CD4-positive, alpha-beta T cell treated with Interleukin-2 at 100 ng/mL for 4 hours (primary cell): Measurements from ENCODE around the gene MAN2B1.
"Not testable (repeated sequence)": the region's sequence is repeated elsewhere in the genome, so short reads cannot be mapped to it uniquely, and the experiment has no call there.

Experiments
- DNase-seq: peaks from one replicate; pipeline ENCODE4 v3.0.0-alpha.2; 2020; ENCODE audit warnings: low spot score

The MAN2B1 gene

GRCh38 chr19:12689012-12689411, 22.5 kb upstream of the MAN2B1 start:
- no peak for DNase-seq

- DNase-seq: no peak
Observed at GRCh38 chr19:12687496-12688196, 21.1 kb upstream of the MAN2B1 start, which contains the start of gene GNG14. TSS of gene GNG14 (plus strand) at chr19:12687998. CDS start at chr19:12688049, 51 bp downstream.

- no peak for DNase-seq
Observed at GRCh38 chr19:12685831-12686230, 19.3 kb upstream of the MAN2B1 start.

- peak; percentile 96 for DNase-seq
Observed at GRCh38 chr19:12681074-12681987, 14.8 kb upstream of the MAN2B1 start, which contains the start of gene DHPS. TSS of gene DHPS (minus strand) at chr19:12681880. CDS start at chr19:12681766, 114 bp downstream.

GRCh38 chr19:12680034-12680433, 13.5 kb upstream of the MAN2B1 start:
- no peak for DNase-seq

GRCh38 chr19:12678039-12678438, 11.5 kb upstream of the MAN2B1 start:
- not testable (repeated sequence) for DNase-seq

- DNase-seq: no peak
Observed at GRCh38 chr19:12676928-12677327, 10.4 kb upstream of the MAN2B1 start.

- DNase-seq: peak; percentile 84
Observed at GRCh38 chr19:12676384-12676792, 9.8 kb upstream of the MAN2B1 start.

GRCh38 chr19:12675940-12676339, 9.4 kb upstream of the MAN2B1 start:
- no peak for DNase-seq

GRCh38 chr19:12675399-12675798, 8.9 kb upstream of the MAN2B1 start:
- DNase-seq: no peak

- DNase-seq: no peak
Observed at GRCh38 chr19:12672744-12673143, 6.2 kb upstream of the MAN2B1 start.

- no peak for DNase-seq
Observed at GRCh38 chr19:12670159-12670928, 3.8 kb upstream of the MAN2B1 start.

GRCh38 chr19:12669270-12670158, 3.0 kb upstream of the MAN2B1 start:
- peak; percentile 76 for DNase-seq

GRCh38 chr19:12668932-12669269, 2.4 kb upstream of the MAN2B1 start:
- peak; percentile 62 for DNase-seq

GRCh38 chr19:12668346-12668745, 1.8 kb upstream of the MAN2B1 start:
- no peak for DNase-seq

- no peak for DNase-seq
Observed at GRCh38 chr19:12667731-12668302, 1.3 kb upstream of the MAN2B1 start.

- DNase-seq: no peak
Observed at GRCh38 chr19:12665671-12666264, 774 bp downstream of the MAN2B1 start.

GRCh38 chr19:12665281-12665573, 1.3 kb downstream of the MAN2B1 start:
- DNase-seq: peak; percentile 63

- DNase-seq: no peak
Observed at GRCh38 chr19:12664406-12665280, 1.9 kb downstream of the MAN2B1 start.

- DNase-seq: no peak
Observed at GRCh38 chr19:12660980-12661379, 5.6 kb downstream of the MAN2B1 start.
